ENCODE measurements around the gene LRRN4CL.

- TF ChIP-seq, protein P1, sequence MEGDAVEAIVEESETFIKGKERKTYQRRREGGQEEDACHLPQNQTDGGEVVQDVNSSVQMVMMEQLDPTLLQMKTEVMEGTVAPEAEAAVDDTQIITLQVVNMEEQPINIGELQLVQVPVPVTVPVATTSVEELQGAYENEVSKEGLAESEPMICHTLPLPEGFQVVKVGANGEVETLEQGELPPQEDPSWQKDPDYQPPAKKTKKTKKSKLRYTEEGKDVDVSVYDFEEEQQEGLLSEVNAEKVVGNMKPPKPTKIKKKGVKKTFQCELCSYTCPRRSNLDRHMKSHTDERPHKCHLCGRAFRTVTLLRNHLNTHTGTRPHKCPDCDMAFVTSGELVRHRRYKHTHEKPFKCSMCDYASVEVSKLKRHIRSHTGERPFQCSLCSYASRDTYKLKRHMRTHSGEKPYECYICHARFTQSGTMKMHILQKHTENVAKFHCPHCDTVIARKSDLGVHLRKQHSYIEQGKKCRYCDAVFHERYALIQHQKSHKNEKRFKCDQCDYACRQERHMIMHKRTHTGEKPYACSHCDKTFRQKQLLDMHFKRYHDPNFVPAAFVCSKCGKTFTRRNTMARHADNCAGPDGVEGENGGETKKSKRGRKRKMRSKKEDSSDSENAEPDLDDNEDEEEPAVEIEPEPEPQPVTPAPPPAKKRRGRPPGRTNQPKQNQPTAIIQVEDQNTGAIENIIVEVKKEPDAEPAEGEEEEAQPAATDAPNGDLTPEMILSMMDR (IDR thresholded peaks at IDR 0.05 in 4 of 5, conservative IDR thresholded peaks at IDR 0.05 in 1 of 5), result no peak
- no peak for TF ChIP-seq POLR2A (IDR thresholded peaks at IDR 0.05)
Observed at GRCh38 chr11:62719302-62719978, 30.1 kb upstream of the LRRN4CL start.

Data from gastrocnemius medialis (tissue), 4 donors.